HG03354 (cell line): ENCODE data around the gene PAM16.
A peak's percentile ranks its signal among the peaks of the same experiment; 100 is the strongest.
"Not testable (repeated sequence)": the region's sequence is repeated elsewhere in the genome, so short reads cannot be mapped to it uniquely, and the experiment has no call there.

Source experiments
- ATAC-seq: cut with Tn5 transposase; IDR thresholded peaks from one replicate; pipeline ENCODE4 v1.9.1; 2021; ENCODE audit warnings: mild to moderate bottlenecking; ENCODE audit not compliant: unreplicated experiment, poor library complexity, severe bottlenecking

The PAM16 gene

GRCh38 chr16:4350787-4351659 is at the start of gene PAM16:
Gene PAM16 (minus strand): TSS chr16:4351321. CDS start chr16:4351234, 87 bp downstream.
- peak; percentile 87 for ATAC-seq

GRCh38 chr16:4399001-4399730 is 48.0 kb upstream of the PAM16 start:
- no peak for ATAC-seq

- no peak for ATAC-seq
Observed at GRCh38 chr16:4395055-4395726, 44.1 kb upstream of the PAM16 start.

GRCh38 chr16:4393850-4394249 is 42.7 kb upstream of the PAM16 start:
- not testable (repeated sequence) for ATAC-seq

DNA sequence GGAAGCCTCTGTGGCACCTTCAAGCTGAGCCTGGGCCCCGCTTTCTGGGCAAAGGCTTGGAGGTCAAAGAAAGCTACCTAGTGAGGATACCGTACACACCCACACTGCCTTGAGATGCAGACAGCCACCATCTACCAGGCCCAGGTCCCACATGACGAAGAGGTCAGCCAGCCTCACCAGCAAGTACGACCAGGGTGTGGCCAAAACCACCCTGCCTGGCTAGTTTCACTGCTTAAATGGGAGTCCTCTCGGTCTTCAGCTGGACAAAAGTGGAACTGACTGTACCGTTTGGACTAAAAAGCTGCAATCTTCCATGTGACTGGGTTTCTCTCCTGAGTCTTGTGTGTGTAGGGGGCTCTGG is 42.1 kb upstream of the PAM16 start:
- ATAC-seq, result no peak

DNA sequence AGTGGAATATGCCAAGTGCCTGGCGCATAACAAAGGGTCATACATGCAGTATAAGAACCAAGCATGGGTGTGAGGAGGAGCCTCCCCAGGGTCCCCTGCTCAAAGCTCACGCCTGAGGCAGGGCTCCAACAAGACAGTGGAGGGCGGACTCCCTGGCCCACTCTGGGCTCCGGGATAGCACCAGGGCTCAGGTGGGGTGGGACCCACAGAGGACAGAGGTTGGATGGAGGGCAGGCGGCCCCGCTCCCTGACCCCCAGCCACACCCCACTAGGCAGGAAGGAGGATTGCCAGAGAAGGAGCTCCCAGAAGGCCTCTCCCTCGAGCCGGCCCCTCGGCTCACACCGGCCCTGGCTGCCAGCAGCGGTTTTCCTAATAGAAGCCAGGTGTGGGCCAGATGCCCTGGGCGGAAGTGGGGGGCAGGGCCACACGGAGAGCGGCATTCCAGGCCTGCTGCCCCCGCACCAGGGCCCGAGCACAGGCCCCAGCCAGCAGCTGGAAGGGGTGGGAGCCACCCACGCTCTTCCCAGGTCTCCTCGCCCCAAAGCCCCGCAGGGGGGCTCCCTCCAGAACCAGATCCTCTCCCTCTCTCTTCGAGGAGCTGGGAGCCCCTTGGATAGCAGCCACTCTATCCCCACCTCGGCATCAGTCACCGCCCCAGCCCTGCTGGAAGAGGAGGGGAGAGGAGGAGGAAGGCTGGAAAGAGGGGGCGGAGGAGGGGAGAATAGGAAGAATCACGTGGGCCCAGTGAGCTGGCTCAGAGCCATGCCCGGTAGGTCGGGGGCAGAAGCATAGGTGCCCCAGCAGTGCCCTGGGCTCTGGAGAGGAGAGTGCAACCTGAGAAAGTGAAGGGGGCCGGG is 41.5 kb upstream of the PAM16 start:
- ATAC-seq, result no peak

DNA sequence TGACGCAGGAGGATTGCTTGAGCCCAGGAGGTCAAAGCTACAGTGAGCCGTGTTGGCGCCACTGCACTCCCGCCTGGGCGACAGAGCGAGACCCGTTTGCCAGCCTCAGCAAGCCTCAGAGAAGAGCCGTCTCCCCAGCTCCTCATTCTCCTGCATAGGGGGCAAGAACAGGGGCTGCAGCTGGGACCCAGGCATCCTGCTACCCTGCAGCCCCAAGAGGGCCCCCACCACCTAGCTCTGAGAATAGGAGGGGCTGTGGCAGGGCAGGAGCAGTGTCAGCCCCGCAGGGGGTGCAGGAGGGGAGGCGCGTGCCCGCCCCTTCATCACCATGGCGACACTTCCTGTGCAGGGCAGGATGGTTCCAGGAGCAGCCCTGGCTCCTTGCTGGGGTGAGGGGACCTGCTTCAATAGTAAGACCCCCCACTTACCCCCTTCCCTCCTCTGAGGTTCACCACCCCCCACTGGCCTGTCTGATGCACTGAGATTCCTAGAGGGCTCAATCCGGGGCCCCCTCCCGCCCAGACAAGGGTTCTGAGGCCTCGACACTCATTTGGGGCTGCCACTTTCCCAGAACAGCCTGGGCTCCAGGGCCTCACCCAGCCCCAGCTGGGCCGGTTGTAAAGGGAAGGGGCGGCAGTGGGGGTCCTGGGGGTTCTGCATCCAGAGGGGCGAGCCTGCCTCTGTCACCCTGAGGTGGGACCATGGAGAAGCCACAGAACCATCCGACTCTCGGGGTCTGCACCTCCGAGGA is 40.7 kb upstream of the PAM16 start:
- ATAC-seq, result no peak

DNA sequence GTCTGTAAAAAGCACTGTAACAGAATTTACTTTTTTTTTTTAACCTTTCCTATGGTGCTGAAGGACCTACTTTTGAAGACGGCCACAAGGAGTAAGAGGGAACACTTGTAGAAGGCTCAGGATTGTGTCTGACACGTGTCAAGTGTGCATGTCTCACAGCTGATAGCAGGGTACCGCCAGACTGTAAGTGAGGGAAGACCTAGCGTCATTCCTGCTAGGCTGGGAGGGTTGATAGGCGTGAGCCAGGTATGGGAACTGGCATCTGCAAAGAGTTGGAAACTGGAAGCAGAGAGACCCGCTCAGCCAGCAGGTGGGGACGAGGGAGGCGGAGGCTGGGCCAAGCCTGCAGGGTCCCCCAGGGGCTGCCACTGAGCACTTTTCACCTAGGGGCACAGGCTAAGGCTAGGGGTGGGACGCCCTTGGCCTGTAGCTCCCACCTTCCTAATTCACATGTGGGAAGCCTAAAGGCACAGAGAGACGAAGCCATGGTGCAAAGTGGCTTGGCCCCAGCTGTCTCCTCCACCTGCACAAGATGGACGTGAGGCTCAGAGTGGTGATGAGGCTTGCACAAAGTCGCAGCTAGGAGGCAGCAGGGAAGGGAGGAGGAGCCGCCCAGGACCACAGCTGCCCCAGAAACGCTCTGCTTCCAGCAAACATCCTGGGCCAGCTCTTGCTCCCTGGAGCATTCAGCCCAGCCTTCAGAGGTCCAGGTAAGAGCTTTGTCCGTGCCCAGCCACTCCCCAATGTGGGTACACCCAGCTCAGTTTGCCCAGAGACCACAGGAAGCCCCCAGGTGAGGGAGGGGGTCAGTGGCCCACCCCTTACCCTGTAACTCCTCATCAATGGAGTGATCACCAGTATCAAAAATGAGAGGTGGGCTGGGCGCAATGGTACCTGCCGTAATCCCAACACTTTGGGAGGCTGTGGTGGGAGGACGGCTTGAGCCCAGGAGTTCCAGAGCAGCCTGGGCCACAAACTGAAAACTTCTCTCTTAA is 39.4 kb upstream of the PAM16 start:
- no peak for ATAC-seq

- ATAC-seq, result no peak
Observed at GRCh38 chr16:4389051-4389955, 38.2 kb upstream of the PAM16 start.

DNA sequence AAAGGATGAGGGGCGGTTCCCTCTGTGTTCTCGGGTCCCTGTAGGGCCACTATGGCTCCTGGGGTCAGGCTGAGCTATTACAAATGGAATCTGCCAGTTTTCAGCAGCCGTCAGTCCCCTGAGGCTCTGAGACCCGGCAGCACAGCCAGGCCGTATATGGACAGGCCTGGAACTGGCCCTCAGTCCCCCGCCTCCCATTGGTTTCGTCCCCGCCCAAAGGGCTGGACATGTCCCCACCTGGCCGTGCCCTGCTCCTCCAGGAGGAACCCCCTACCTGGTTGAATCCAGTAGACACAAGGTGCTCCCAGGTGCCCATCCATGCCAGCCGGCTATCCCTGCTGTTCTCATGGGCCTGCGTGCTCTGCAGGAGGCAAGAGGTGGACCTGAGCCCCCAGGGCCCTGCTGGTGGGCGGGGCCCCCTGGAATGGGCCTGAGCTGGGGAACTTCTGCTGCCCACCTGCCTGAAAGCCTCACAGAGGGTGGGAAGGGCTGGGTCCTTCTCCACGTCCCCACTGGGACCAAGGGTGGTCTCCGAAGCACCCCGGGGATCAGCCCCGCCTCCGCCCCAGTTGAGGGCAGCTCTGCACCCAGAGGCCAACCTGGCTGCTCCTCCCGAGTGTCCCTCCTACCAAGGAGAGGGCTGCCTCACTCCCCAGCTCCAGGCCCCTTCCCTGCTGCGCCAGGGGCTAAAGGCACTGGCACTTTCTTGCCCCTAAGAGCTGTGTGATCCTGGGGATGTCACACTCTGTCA is 37.3 kb upstream of the PAM16 start:
- ATAC-seq, result no peak

DNA sequence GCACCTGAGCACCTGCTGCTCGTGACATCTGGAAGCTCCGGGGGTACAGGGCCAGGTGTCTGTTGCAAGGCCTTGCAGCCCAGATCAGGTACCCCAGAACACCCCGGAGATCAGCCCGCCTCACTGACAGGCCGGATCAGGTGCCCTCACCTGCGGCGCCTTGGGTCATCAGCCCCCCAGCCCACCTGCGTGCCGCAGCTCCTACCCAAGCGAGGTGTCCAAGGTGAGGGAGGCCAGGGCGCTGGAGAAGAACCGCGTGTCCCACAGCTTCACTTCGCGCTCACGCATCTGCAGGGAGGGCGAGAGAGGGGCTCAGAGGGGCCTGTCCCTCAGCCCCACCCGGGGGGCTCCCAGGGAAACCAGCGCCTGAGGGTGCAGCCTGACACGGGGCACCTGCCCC is 36.7 kb upstream of the PAM16 start:
- no peak for ATAC-seq

DNA sequence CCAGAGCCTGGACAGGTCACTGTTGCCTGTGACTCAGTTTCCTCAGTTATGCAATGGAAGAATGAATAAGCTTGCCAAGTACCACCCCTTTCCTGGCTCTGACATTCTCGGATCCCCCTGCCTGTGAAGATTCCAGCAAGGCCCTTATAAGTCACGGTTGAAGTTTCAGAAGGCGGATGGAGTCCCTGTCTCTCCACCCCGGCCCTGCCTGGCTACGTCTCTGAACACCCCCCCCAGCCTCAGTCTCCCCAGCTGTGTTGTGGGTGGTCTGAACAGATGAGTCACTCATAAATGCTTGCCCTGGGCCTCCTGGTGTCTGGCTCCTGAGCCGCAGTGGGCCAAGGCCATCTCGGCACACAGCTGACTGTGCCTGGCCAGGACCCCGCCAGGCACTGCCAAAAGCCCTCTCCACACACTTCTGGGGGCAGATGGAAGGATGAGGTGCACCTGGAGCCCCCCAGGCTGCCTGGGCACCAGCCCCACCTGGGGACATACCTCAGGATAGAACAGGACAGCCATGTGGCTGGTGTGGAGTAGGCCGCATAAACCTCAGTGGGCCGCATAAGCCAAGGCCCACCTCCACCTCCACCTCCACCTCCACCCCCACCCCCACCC is 35.9 kb upstream of the PAM16 start:
- no peak for ATAC-seq

- ATAC-seq, result no peak
Observed at GRCh38 chr16:4386451-4386805, 35.3 kb upstream of the PAM16 start.

- ATAC-seq, result no peak
Observed at GRCh38 chr16:4385789-4386450, 34.8 kb upstream of the PAM16 start.

DNA sequence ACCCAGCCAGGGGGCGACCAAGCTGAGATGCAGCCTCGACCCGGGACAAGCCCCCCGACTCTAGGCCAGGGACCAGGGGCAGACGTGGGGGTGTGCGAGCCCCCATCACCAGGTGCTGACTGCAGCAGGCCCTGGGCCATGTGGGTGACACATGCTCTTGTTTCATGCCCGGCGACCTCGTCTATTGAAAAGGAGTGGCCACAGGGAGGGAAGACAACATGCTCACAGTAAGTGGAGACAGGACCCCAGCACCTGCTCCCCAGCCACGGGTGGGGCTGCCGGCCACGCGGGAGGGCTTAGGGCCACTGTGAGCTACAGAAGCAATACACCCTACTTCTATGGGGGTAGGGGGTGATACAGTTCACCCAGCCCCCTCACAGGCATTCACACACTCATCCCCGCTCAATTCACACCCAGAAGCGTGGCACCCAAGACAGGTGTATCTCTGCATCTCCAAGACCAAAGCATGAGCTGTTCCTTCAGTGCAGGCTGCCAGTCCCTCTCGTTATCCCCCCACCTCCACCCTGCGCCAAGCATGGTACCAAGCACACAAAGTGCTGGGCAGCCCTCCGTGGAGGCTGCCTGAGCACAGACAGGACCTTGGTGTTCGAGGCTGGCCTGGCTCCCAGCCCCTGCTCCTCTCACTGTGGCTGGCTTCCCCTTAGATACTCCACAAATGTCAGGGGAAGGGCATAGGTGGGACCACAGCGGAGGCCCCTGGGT is 34.1 kb upstream of the PAM16 start:
- ATAC-seq, result no peak
